Kidney (tissue), 14 donors: Measurements from ENCODE around the gene VWC2. TPM values are rescaled to one million over a fixed set of nuclear protein-coding genes. Genes with fewer than 3 reads are reported as not detected.
A peak's percentile ranks its signal among the peaks of the same experiment; 100 is the strongest.

Experiments used
- DNase-seq, 5 donors: peaks; one replicate each; pipeline ENCODE4 v3.0.0-alpha.2; 2013 to 2020
- FAIRE-seq: peaks from 2 replicates; lab custom pipeline; 2012; peaks lifted over from hg19 to GRCh38; lab: Jason Lieb, UNC
- H3K27ac ChIP-seq, 2 donors: one replicate each; pipeline ENCODE4 v1.7.0; 2013; ENCODE audit warnings: low read depth in 2 of 2, low read length in 2 of 2, inconsistent platforms in 1 of 2
- H3K27me3 ChIP-seq: one replicate; pipeline ENCODE4 v1.7.1; 2013; ENCODE audit warnings: low read length, inconsistent platforms; ENCODE audit not compliant: control insufficient read depth, insufficient read depth
- H3K36me3 ChIP-seq, 3 donors: one replicate each; pipeline versions ENCODE4 v1.7.0 to v1.7.1; 2013; ENCODE audit warnings: low read length in 3 of 3, control low read depth in 1 of 3, inconsistent platforms in 1 of 3; ENCODE audit not compliant: insufficient read depth in 3 of 3, control insufficient read depth in 2 of 3
- H3K4me1 ChIP-seq, 3 donors: one replicate each; pipeline versions ENCODE4 v1.7.0 to v1.7.1; 2013; ENCODE audit warnings: low read length in 3 of 3, inconsistent platforms in 1 of 3, low read depth in 1 of 3; ENCODE audit not compliant: control insufficient read depth in 2 of 3, insufficient read depth in 2 of 3
- H3K4me3 ChIP-seq, 3 donors: one replicate each; pipeline versions ENCODE4 v1.7.0 to v1.8.1; 2013; ENCODE audit warnings: low read length in 3 of 3, control low read depth in 1 of 3, inconsistent platforms in 1 of 3
- H3K9ac ChIP-seq, 3 donors: one replicate each; pipeline versions ENCODE4 v1.7.0 to v1.7.1; 2013; ENCODE audit warnings: low read length in 3 of 3, control low read depth in 1 of 3, inconsistent platforms in 1 of 3
- H3K9me3 ChIP-seq, 3 donors: one replicate each; pipeline versions ENCODE4 v1.7.0 to v1.7.1; 2013; ENCODE audit warnings: low read length in 3 of 3, control low read depth in 1 of 3, inconsistent platforms in 1 of 3; ENCODE audit not compliant: control insufficient read depth in 2 of 3, insufficient read depth in 1 of 3
- CTCF ChIP-seq: IDR thresholded peaks from 3 replicates; pipeline ENCODE4 v1.5.1; 2012; ENCODE audit warnings: mild to moderate bottlenecking, moderate library complexity, borderline replicate concordance; ENCODE audit not compliant: insufficient read depth; ENCODE audit errors: extremely low read depth
- intact Hi-C: fragments of 100-400 bp; cut with DNase I; formaldehyde crosslinking; loops from one replicate; pipeline ENCODE4 v1.11.1; 2022
- polyA plus RNA-seq: library from polyadenylated mRNA; stranded (reverse); fragments of 350-450 nt; fragmentation: Illumina TruSeq; extraction: RNeasy Lipid Tissue Mini Kit (QIAGEN cat#74804); gene quantifications from one replicate; pipeline ENCODE4 v1.2.3, GENCODE V29; 2014; ENCODE audit warnings: low read depth, low replicate concordance; ENCODE audit not compliant: insufficient read depth
- total RNA-seq: library from RNA; stranded (reverse); fragmentation: NEBNext Ultra II Directional; extraction: Animal tissue kit (Norgen Biotek cat#: 25700); gene quantifications from one replicate; pipeline ENCODE4 v1.2.1, GENCODE V29; 2021
- donor health status: control.
- donor health status: control.
- donor health status: control.
- donor health status: control.
- donor health status: control.
- donor health status: DM: yes; HTN: yes; CAD: no.
- donor health status: Normal renal cell carcinoma (clear cell type).

The VWC2 gene
- total and polyA plus RNA-seq, 2 donors from 2014 or later: 0.06 to 0.13 TPM

- Histone ChIP-seq H3K36me3 (no peaks in the 10 kb centered on the region), H3K27ac (no peak overlapping the region), H3K9ac (no peak overlapping the region), H3K4me3 (no peak overlapping the region), H3K27me3 (no peaks in the 10 kb centered on the region), H3K9me3 (no peaks in the 10 kb centered on the region), H3K4me1 (no peaks in the 10 kb centered on the region)
- intact Hi-C loops: no loop called here
- DNase-seq (no peak), FAIRE-seq (no peak)
- no peak for TF ChIP-seq CTCF
These were observed 16.8 kb downstream of the VWC2 start for GRCh38 chr7:49790209-49790608.

GRCh38 chr7:49791088-49791741, 17.8 kb downstream of the VWC2 start:
- FAIRE-seq (no peak), DNase-seq (peak in 3 of 5 donors; percentile 62 to 81 (median 68))
- H3K9me3 ChIP-seq: no peaks in the 10 kb centered on the region
- no peak overlapping the region for H3K27ac ChIP-seq
- H3K36me3 ChIP-seq: no peaks in the 10 kb centered on the region
- no peak overlapping the region for H3K9ac ChIP-seq
- H3K27me3 ChIP-seq: no peaks in the 10 kb centered on the region
- intact Hi-C loops: no loop called here
- no peaks in the 10 kb centered on the region for H3K4me1 ChIP-seq
- TF ChIP-seq CTCF: peak; percentile 39
- no peak overlapping the region for H3K4me3 ChIP-seq

- H3K9me3 ChIP-seq: no peaks in the 10 kb centered on the region
- no peak for FAIRE-seq
- intact Hi-C loops: no loop called here
- no peak overlapping the region for H3K27ac ChIP-seq
- peaks cover 0 to 2% (median 0%) of the 10 kb centered on the region in 3 donors for H3K4me1 ChIP-seq
- H3K4me3 ChIP-seq: no peak overlapping the region
- no peak for TF ChIP-seq CTCF
- no peaks in the 10 kb centered on the region for H3K27me3 ChIP-seq
- no peak overlapping the region for H3K9ac ChIP-seq
- no peak for DNase-seq
- no peaks in the 10 kb centered on the region for H3K36me3 ChIP-seq
These were observed 24.7 kb downstream of the VWC2 start for GRCh38 chr7:49797987-49798660.
